ENCODE measurements around the gene VAMP8.

GRCh38 chr2:85538507-85539360, 38.7 kb upstream of the VAMP8 start, which contains the start of gene MAT2A:
- TF ChIP-seq ZBTB11 (CRISPR knock-in tag; IDR thresholded peaks at IDR 0.05) (no peak), POLR2A (IDR thresholded peaks at IDR 0.05; ENCODE audit: low read depth, low read length) (peak; percentile 82), EZH2 (IDR thresholded peaks at IDR 0.05; ENCODE audit: borderline replicate concordance, control insufficient read depth, low read depth, low read length) (no peak), ZNF274 (IDR thresholded peaks at IDR 0.05; ENCODE audit: insufficient read depth, insufficient read length) (no peak), BCL11A (IDR thresholded peaks at IDR 0.05; ENCODE audit: low read depth, low read length) (no peak), NR2C2 (IDR thresholded peaks at IDR 0.05; ENCODE audit: borderline replicate concordance, control insufficient read depth, insufficient read length, low read depth) (no peak), YY1 (IDR thresholded peaks at IDR 0.05; ENCODE audit: low read depth, low read length) (peak; percentile 97), RELA (IDR thresholded peaks at IDR 0.05; ENCODE audit: borderline replicate concordance, partially characterized antibody) (peak; percentile 26), TBL1XR1 (IDR thresholded peaks at IDR 0.05; ENCODE audit: low read depth, low read length) (no peak), REST (IDR thresholded peaks at IDR 0.05; ENCODE audit: low read depth, low read length) (0 out of 2 replicates have a peak, but pooled peaks have one; percentile 39), POLR2AphosphoS5 (IDR thresholded peaks at IDR 0.05; ENCODE audit: low read length) (peak; percentile 100), SIX5 (IDR thresholded peaks at IDR 0.05; ENCODE audit: low read depth, low read length, severe bottlenecking) (peak; percentile 45)
- TF ChIP-seq, protein P1, sequence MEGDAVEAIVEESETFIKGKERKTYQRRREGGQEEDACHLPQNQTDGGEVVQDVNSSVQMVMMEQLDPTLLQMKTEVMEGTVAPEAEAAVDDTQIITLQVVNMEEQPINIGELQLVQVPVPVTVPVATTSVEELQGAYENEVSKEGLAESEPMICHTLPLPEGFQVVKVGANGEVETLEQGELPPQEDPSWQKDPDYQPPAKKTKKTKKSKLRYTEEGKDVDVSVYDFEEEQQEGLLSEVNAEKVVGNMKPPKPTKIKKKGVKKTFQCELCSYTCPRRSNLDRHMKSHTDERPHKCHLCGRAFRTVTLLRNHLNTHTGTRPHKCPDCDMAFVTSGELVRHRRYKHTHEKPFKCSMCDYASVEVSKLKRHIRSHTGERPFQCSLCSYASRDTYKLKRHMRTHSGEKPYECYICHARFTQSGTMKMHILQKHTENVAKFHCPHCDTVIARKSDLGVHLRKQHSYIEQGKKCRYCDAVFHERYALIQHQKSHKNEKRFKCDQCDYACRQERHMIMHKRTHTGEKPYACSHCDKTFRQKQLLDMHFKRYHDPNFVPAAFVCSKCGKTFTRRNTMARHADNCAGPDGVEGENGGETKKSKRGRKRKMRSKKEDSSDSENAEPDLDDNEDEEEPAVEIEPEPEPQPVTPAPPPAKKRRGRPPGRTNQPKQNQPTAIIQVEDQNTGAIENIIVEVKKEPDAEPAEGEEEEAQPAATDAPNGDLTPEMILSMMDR (IDR thresholded peaks at IDR 0.05 in 2 of 3, conservative IDR thresholded peaks at IDR 0.05 in 1 of 3; ENCODE audit: control insufficient read depth in 2 of 3, extremely low read depth in 1 of 3, insufficient read depth in 1 of 3, low read depth in 3 of 3, low read length in 3 of 3), result peak; percentile 65 to 77 (median 74)
- TF ChIP-seq, protein P2, sequence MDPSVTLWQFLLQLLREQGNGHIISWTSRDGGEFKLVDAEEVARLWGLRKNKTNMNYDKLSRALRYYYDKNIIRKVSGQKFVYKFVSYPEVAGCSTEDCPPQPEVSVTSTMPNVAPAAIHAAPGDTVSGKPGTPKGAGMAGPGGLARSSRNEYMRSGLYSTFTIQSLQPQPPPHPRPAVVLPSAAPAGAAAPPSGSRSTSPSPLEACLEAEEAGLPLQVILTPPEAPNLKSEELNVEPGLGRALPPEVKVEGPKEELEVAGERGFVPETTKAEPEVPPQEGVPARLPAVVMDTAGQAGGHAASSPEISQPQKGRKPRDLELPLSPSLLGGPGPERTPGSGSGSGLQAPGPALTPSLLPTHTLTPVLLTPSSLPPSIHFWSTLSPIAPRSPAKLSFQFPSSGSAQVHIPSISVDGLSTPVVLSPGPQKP (IDR thresholded peaks at IDR 0.05; ENCODE audit: low read depth, low read length), result peak; percentile 58

All from GM12878 (cell line).